GM12878 (cell line): Measurements from ENCODE around the gene WWC2. TPM values are rescaled to one million over a fixed set of nuclear protein-coding genes. Genes with fewer than 3 reads are reported as not detected.

ENCODE experiments used
- ATAC-seq: fragments of 200-7000 bp; cut with Tn5 transposase; 3 replicates; pipeline ENCODE4 v1.9.1; 2020; ENCODE audit warnings: mild to moderate bottlenecking, moderate library complexity
- BruUV-seq: library from RNA; stranded (reverse); fragments of 400-500 nt; replicated peaks from 2 replicates; lab custom pipeline; 2021; lab: Mats Ljungman, UMichigan
- CTCF ChIA-PET: fragments of 300-600 bp; sonication (Branson Sonifier 250); formaldehyde crosslinking; extraction: SDS; loops from one replicate; lab custom pipeline; 2021; ENCODE audit warnings: inconsistent platforms; lab: Yijun Ruan, JAX
- POLR2A ChIA-PET: fragments of 350-600 bp; formaldehyde crosslinking; extraction: SDS; loops from one replicate; lab custom pipeline; 2021; ENCODE audit warnings: inconsistent platforms; lab: Charles Lee
- RAD21 ChIA-PET: fragments of 300-600 bp; sonication (Branson Sonifier 250); formaldehyde crosslinking; loops from one replicate; lab custom pipeline; 2023; ENCODE audit warnings: antibody characterized with exemption; ENCODE audit not compliant: unreplicated experiment; lab: Charles Lee
- SMC1A ChIA-PET: fragments of 300-600 bp; sonication (Branson Sonifier 250); formaldehyde crosslinking; loops from one replicate; lab custom pipeline; 2023; ENCODE audit not compliant: unreplicated experiment, uncharacterized antibody; lab: Charles Lee
- DNase-seq: peaks from one replicate; pipeline ENCODE4 v3.0.0-alpha.2; 2011; ENCODE audit warnings: low read depth, low spot score
- FAIRE-seq: peaks from 3 replicates; lab custom pipeline; 2011; peaks lifted over from hg19 to GRCh38; lab: Jason Lieb, UNC
- H2AFZ ChIP-seq: 2 replicates; pipeline ENCODE4 v1.6.0; 2011; ENCODE audit warnings: low read depth, low read length, control low read depth; ENCODE audit not compliant: control insufficient read depth
- H3K27ac ChIP-seq: 2 replicates; pipeline ENCODE4 v1.5.1; 2011; ENCODE audit warnings: control low read depth; ENCODE audit not compliant: control insufficient read depth, insufficient read depth
- H3K27me3 ChIP-seq, 2 experiments: replicated peaks in 1 of 2; 2 replicates each; pipeline versions ENCODE4 v1.6.0 to v1.6.1; 2011; ENCODE audit warnings: low read length in 1 of 2; ENCODE audit not compliant: control insufficient read depth in 2 of 2, insufficient read depth in 2 of 2
- H3K36me3 ChIP-seq, 2 experiments: 2 replicates each; pipeline ENCODE4 v1.5.1; 2011; ENCODE audit warnings: low read length in 1 of 2; ENCODE audit not compliant: control insufficient read depth in 2 of 2, insufficient read depth in 2 of 2
- H3K4me1 ChIP-seq: 2 replicates; pipeline ENCODE4 v1.6.1; 2011; ENCODE audit warnings: mild to moderate bottlenecking, low read length, moderate library complexity, mixed read lengths; ENCODE audit not compliant: control insufficient read depth, insufficient read depth
- H3K4me2 ChIP-seq: 2 replicates; pipeline ENCODE4 v1.6.0; 2011; ENCODE audit warnings: control low read depth; ENCODE audit not compliant: control insufficient read depth, insufficient read depth
- H3K4me3 ChIP-seq: fragments of 200-600 bp; sonication (generic); 2 replicates; pipeline ENCODE4 v1.5.1; 2016
- H3K79me2 ChIP-seq: 2 replicates; pipeline ENCODE4 v1.6.0; 2011; ENCODE audit warnings: low read length; ENCODE audit not compliant: control insufficient read depth, insufficient read depth
- H3K9ac ChIP-seq: 2 replicates; pipeline ENCODE4 v1.8.0; 2011; ENCODE audit warnings: low read length, control low read depth, mixed read lengths; ENCODE audit not compliant: control insufficient read depth, insufficient read depth
- H3K9me3 ChIP-seq: replicated peaks from 3 replicates; pipeline ENCODE4 v1.5.1; 2011; ENCODE audit warnings: mild to moderate bottlenecking, low read length; ENCODE audit not compliant: control insufficient read depth, insufficient read depth
- H4K20me1 ChIP-seq: 2 replicates; pipeline ENCODE4 v1.6.0; 2011; ENCODE audit not compliant: control insufficient read depth, insufficient read depth
- ASH2L ChIP-seq: fragments of 300-600, 200-600 bp; sonication (generic); IDR thresholded peaks from 2 replicates; pipeline ENCODE4 v1.6.1; 2017; ENCODE audit warnings: low read depth, mild to moderate bottlenecking, borderline replicate concordance
- CREM ChIP-seq: IDR thresholded peaks from 2 replicates; pipeline ENCODE4 v1.6.1; 2014; ENCODE audit warnings: antibody characterized with exemption, low read depth
- DPF2 ChIP-seq: fragments of 450-650 bp; IDR thresholded peaks from 2 replicates; pipeline ENCODE4 v1.6.1; 2017; ENCODE audit warnings: mild to moderate bottlenecking
- E2F8 ChIP-seq: fragments of 450-650 bp; IDR thresholded peaks from 2 replicates; pipeline ENCODE4 v1.6.1; 2018; ENCODE audit warnings: mild to moderate bottlenecking, low read depth, moderate library complexity; ENCODE audit not compliant: partially characterized antibody
- IRF3 ChIP-seq: fragments of 450-650 bp; IDR thresholded peaks from 2 replicates; pipeline ENCODE4 v1.6.1; 2014; ENCODE audit warnings: mild to moderate bottlenecking
- JUNB ChIP-seq: IDR thresholded peaks from 2 replicates; pipeline ENCODE4 v1.6.1; 2016; ENCODE audit warnings: antibody characterized with exemption, mild to moderate bottlenecking
- JUND ChIP-seq: IDR thresholded peaks from 2 replicates; pipeline ENCODE4 v1.6.1; 2012; ENCODE audit warnings: low read depth, mild to moderate bottlenecking, low read length, improper control_type of control experiment, moderate library complexity
- KDM1A ChIP-seq: fragments of 200-600 bp; sonication (generic); IDR thresholded peaks from 2 replicates; pipeline ENCODE4 v1.6.1; 2016; ENCODE audit warnings: borderline replicate concordance
- MYC ChIP-seq: IDR thresholded peaks from 2 replicates; pipeline ENCODE4 v1.6.1; 2011; ENCODE audit warnings: mild to moderate bottlenecking, low read length, moderate library complexity, inconsistent platforms; ENCODE audit not compliant: insufficient read depth, insufficient replicate concordance, insufficient read length, severe bottlenecking
- PML ChIP-seq: IDR thresholded peaks from 2 replicates; pipeline ENCODE4 v1.6.1; 2012; ENCODE audit warnings: low read length, inconsistent platforms
- SMC3 ChIP-seq: IDR thresholded peaks from 2 replicates; pipeline ENCODE4 v1.6.1; 2011; ENCODE audit warnings: low read length, improper control_type of control experiment, borderline replicate concordance
- STAT1 ChIP-seq: fragments of 450-650 bp; conservative IDR thresholded peaks from 2 replicates; pipeline ENCODE4 v1.6.1; 2014; ENCODE audit warnings: antibody characterized with exemption, mild to moderate bottlenecking
- ZNF687 ChIP-seq: fragments of 450-650 bp; IDR thresholded peaks from 2 replicates; pipeline ENCODE4 v1.6.1; 2017; ENCODE audit warnings: mild to moderate bottlenecking, moderate library complexity
- WGBS: methylation state at CpG from one replicate; pipeline ENCODE4 v1.1.6; 2016; ENCODE audit warnings: low lambda C conversion rate; ENCODE audit not compliant: insufficient replicate concordance, insufficient coverage; ENCODE audit errors: missing lambda C conversion rate; 5-methylcytosine and 5-hydroxymethylcytosine counted together
- in situ Hi-C: fragments of 300-500 bp; cut with MboI; formaldehyde crosslinking; loops from 9 replicates; pipeline ENCODE4 v1.14.3; 2018; ENCODE audit warnings: mixed read lengths
- intact Hi-C: fragments of 100-400 bp; cut with micrococcal nuclease; formaldehyde crosslinking; loops from one replicate; pipeline ENCODE4 v1.14.2; 2022; ENCODE audit not compliant: unreplicated experiment
- polyA plus RNA-seq, 11 experiments: library from polyadenylated mRNA; depleted of rRNA in 4 of 11; unstranded in 6 of 11; stranded (reverse) in 5 of 11; fragments of >200 nt; fragmentation: Nextera tagmentation in 4 of 11; fragmentation: Illumina TruSeq in 1 of 11; extraction: Ambion mirVana in 4 of 11; extraction: Trizol in 1 of 11; gene quantifications; 1 replicate in 1 of 11; 2 replicates in 10 of 11; pipeline versions ENCODE4 v1.2.1 to v1.2.3, GENCODE V29; 2011 to 2016; ENCODE audit warnings: inconsistent platforms in 2 of 11, missing spikeins in 2 of 11, low read depth in 1 of 11
- total RNA-seq, 4 experiments: library from RNA; depleted of rRNA in 3 of 4; stranded (reverse); fragments of >200 nt in 3 of 4; fragmentation: Illumina TruSeq in 1 of 4; extraction: Trizol in 1 of 4; gene quantifications; 2 replicates each; pipeline versions ENCODE4 v1.2.1 to v1.2.3, GENCODE V29; 2013 to 2021

The WWC2 gene
- total and polyA plus RNA-seq, 10 of the 15 experiments (the other 5 are each of a cell fraction or from before 2014, with no cell fraction given) = 0.02 to 0.72 (median 0.06) TPM; not detected in 3

- TF ChIP-seq MYC = no peak
- TF ChIP-seq, all 136 proteins: peak for 0
These were observed 84.0 kb downstream of the WWC2 start (continued) for GRCh38 chr4:183182873-183183725.

GRCh38 chr4:183183906-183184535, 85.0 kb downstream of the WWC2 start:
- no peak overlapping the region for H3K4me3 ChIP-seq
- in situ Hi-C loops (no loop called here), intact Hi-C loops (no loop called here)
- no peak overlapping the region for H3K27ac ChIP-seq
- RAD21 ChIA-PET = no interaction called here
- no peaks in the 10 kb centered on the region for H3K4me1 ChIP-seq
- no peak overlapping the region for H3K9ac ChIP-seq
- WGBS = 53% methylated on average over 4 of the region's 4 CpGs
- no peak for DNase-seq
- no peak overlapping the region for H2AFZ ChIP-seq
- no peaks in the 10 kb centered on the region for H3K27me3 ChIP-seq
- no peaks in the 10 kb centered on the region for H3K36me3 ChIP-seq
- SMC1A ChIA-PET = no interaction called here
- ATAC-seq = no peak
- H4K20me1 ChIP-seq = no peaks in the 10 kb centered on the region
- no TSS peak for BruUV-seq
- POLR2A ChIA-PET = no interaction called here
- no peaks in the 10 kb centered on the region for H3K79me2 ChIP-seq
- H3K4me2 ChIP-seq = no peak overlapping the region
- no peak for FAIRE-seq
- H3K9me3 ChIP-seq = no peaks in the 10 kb centered on the region
- CTCF ChIA-PET = no interaction called here
- TF ChIP-seq DPF2 (no peak), IRF3 (no peak), ASH2L (no peak), STAT1 (no peak), CREM (no peak), KDM1A (no peak), MYC (no peak), E2F8 (no peak), JUNB (no peak), PML (no peak), JUND (no peak), ZNF687 (no peak), SMC3 (no peak)
